Measurements from ENCODE around the gene QSOX2. TPM values are rescaled to one million over a fixed set of nuclear protein-coding genes. Genes with fewer than 3 reads are reported as not detected.

QSOX2 gene
- total RNA-seq, 1 experiment from 2014 or later: 40.0 TPM

GRCh38 chr9:136219276-136219675 is 26.3 kb downstream of the QSOX2 start:
- CTCF ChIA-PET: no interaction called here
- H3K27ac ChIP-seq (ENCODE audit: low read length): no peak overlapping the region
- no peaks in the 10 kb centered on the region for H3K4me1 ChIP-seq (ENCODE audit: control insufficient read depth, insufficient read depth, low read length)
- H3K4me3 ChIP-seq (ENCODE audit: low read depth in 2 of 2, low read length in 2 of 2): no peak overlapping the region
- H3K36me3 ChIP-seq (ENCODE audit: control insufficient read depth, insufficient read depth, low read length): 0 out of 2 replicates have a peak, but pooled peaks cover 2% of the 10 kb centered on the region
- ATAC-seq (no peak), DNase-seq (ENCODE audit: low read depth, low spot score) (no peak)
- intact Hi-C loops (cut with micrococcal nuclease; ENCODE audit: unreplicated experiment) (no loop called here), in situ Hi-C loops (cut with HindIII; ENCODE audit: low pct_unique_long_range_greater_than_20kb, low sequenced_read_pairs) (no loop called here)
- no peaks in the 10 kb centered on the region; the same call in 1 of the 2 replicates for H3K9me3 ChIP-seq (ENCODE audit: control insufficient read depth, insufficient read depth, low read depth, low read length)
- POLR2A ChIA-PET: no interaction called here
- BruUV-seq (replicated peaks): no TSS peak
- TF ChIP-seq POLR2AphosphoS5 (IDR thresholded peaks at IDR 0.05; ENCODE audit: low read depth, low read length) (no peak), TCF7L2 (IDR thresholded peaks at IDR 0.05; ENCODE audit: low read depth, low read length) (no peak), SIN3A (IDR thresholded peaks at IDR 0.05; ENCODE audit: borderline replicate concordance, insufficient read depth, low read depth, low read length) (no peak)
- TF ChIP-seq, protein P1, sequence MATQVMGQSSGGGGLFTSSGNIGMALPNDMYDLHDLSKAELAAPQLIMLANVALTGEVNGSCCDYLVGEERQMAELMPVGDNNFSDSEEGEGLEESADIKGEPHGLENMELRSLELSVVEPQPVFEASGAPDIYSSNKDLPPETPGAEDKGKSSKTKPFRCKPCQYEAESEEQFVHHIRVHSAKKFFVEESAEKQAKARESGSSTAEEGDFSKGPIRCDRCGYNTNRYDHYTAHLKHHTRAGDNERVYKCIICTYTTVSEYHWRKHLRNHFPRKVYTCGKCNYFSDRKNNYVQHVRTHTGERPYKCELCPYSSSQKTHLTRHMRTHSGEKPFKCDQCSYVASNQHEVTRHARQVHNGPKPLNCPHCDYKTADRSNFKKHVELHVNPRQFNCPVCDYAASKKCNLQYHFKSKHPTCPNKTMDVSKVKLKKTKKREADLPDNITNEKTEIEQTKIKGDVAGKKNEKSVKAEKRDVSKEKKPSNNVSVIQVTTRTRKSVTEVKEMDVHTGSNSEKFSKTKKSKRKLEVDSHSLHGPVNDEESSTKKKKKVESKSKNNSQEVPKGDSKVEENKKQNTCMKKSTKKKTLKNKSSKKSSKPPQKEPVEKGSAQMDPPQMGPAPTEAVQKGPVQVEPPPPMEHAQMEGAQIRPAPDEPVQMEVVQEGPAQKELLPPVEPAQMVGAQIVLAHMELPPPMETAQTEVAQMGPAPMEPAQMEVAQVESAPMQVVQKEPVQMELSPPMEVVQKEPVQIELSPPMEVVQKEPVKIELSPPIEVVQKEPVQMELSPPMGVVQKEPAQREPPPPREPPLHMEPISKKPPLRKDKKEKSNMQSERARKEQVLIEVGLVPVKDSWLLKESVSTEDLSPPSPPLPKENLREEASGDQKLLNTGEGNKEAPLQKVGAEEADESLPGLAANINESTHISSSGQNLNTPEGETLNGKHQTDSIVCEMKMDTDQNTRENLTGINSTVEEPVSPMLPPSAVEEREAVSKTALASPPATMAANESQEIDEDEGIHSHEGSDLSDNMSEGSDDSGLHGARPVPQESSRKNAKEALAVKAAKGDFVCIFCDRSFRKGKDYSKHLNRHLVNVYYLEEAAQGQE (IDR thresholded peaks at IDR 0.05; ENCODE audit: insufficient read depth in 1 of 2, low read depth in 2 of 2, low read length in 1 of 2): no peak
- TF ChIP-seq, protein P2, sequence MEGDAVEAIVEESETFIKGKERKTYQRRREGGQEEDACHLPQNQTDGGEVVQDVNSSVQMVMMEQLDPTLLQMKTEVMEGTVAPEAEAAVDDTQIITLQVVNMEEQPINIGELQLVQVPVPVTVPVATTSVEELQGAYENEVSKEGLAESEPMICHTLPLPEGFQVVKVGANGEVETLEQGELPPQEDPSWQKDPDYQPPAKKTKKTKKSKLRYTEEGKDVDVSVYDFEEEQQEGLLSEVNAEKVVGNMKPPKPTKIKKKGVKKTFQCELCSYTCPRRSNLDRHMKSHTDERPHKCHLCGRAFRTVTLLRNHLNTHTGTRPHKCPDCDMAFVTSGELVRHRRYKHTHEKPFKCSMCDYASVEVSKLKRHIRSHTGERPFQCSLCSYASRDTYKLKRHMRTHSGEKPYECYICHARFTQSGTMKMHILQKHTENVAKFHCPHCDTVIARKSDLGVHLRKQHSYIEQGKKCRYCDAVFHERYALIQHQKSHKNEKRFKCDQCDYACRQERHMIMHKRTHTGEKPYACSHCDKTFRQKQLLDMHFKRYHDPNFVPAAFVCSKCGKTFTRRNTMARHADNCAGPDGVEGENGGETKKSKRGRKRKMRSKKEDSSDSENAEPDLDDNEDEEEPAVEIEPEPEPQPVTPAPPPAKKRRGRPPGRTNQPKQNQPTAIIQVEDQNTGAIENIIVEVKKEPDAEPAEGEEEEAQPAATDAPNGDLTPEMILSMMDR (IDR thresholded peaks at IDR 0.05): no peak
- no peaks in the 10 kb centered on the region for H3K27me3 ChIP-seq (ENCODE audit: control insufficient read depth, insufficient read depth, low read length)

DNA sequence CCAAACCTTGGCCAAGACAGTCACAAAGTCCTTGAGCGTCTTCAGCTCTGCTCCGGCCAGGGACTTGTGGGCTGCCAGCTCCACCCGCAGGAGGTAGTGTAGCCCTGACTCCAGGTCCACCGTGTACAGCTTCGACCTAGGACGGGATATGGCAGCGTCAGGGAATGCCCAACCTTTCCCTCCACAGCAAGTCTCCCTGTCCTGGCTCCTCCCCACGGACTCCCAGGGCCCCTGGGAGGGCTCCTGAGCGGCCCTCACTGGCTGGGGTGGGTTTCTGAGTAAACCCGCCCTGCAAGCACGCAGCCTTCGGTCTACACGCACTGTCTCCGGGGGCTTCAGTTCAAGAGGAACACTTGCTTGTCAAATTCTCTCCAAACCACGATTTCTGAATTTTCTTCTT is 26.9 kb downstream of the QSOX2 start:
- H3K36me3 ChIP-seq (ENCODE audit: control insufficient read depth, insufficient read depth, low read length): 0 out of 2 replicates have a peak, but pooled peaks cover 2% of the 10 kb centered on the region
- POLR2A ChIA-PET: no interaction called here
- no peak overlapping the region for H3K4me3 ChIP-seq (ENCODE audit: low read depth in 2 of 2, low read length in 2 of 2)
- no peak for DNase-seq (ENCODE audit: low read depth, low spot score)
- no peaks in the 10 kb centered on the region for H3K4me1 ChIP-seq (ENCODE audit: control insufficient read depth, insufficient read depth, low read length)
- in situ Hi-C loops (cut with HindIII; ENCODE audit: low pct_unique_long_range_greater_than_20kb, low sequenced_read_pairs): no loop called here
- BruUV-seq (replicated peaks): no TSS peak
- TF ChIP-seq SIN3A (IDR thresholded peaks at IDR 0.05; ENCODE audit: borderline replicate concordance, insufficient read depth, low read depth, low read length) (no peak), TCF7L2 (IDR thresholded peaks at IDR 0.05; ENCODE audit: low read depth, low read length) (no peak)
- TF ChIP-seq, protein P1 (IDR thresholded peaks at IDR 0.05; ENCODE audit: insufficient read depth in 1 of 2, low read depth in 2 of 2, low read length in 1 of 2): no peak
- TF ChIP-seq, protein P2 (IDR thresholded peaks at IDR 0.05): no peak
- no peaks in the 10 kb centered on the region; the same call in 1 of the 2 replicates for H3K9me3 ChIP-seq (ENCODE audit: control insufficient read depth, insufficient read depth, low read depth, low read length)
- intact Hi-C loops (cut with micrococcal nuclease; ENCODE audit: unreplicated experiment): no loop called here
- CTCF ChIA-PET: interaction anchor here (0.5 kb wide), 1 partner anchor 86 kb away, joined by 6 read pairs; no protein-coding TSS in a partner anchor
- H3K27ac ChIP-seq (ENCODE audit: low read length): no peak overlapping the region
- no peaks in the 10 kb centered on the region for H3K27me3 ChIP-seq (ENCODE audit: control insufficient read depth, insufficient read depth, low read length)
- peak; percentile 36; the same call in 1 of the 2 replicates for ATAC-seq

Measured in Panc1 (cell line).